HEK293 (cell line): ENCODE results near the gene SEC22A.

ENCODE experiments used
- CTCF ChIA-PET: fragments of 350-600 bp; formaldehyde crosslinking; extraction: SDS; loops from one replicate; lab custom pipeline; 2021; ENCODE audit warnings: antibody characterized with exemption; lab: Yijun Ruan, JAX
- POLR2A ChIA-PET: fragments of 300-600 bp; formaldehyde crosslinking; extraction: SDS; loops from one replicate; lab custom pipeline; 2020; ENCODE audit warnings: antibody characterized with exemption, inconsistent platforms; lab: Yijun Ruan, JAX
- H3K27ac ChIP-seq: fragments of 200-500 bp; sonication (Bioruptor generic); 2 replicates; pipeline ENCODE4 v1.5.1; 2014; ENCODE audit warnings: low read depth, low read length, control low read depth, inconsistent platforms; ENCODE audit errors: extremely low read depth
- H3K36me3 ChIP-seq, 2 experiments: fragments of 200-500 bp in 1 of 2; sonication (Bioruptor generic) in 1 of 2; 1 replicate in 1 of 2; 2 replicates in 1 of 2; pipeline ENCODE4 v1.5.1; 2014 to 2017; ENCODE audit warnings: inconsistent platforms in 2 of 2, low read length in 2 of 2; ENCODE audit not compliant: control insufficient read depth in 2 of 2, insufficient read depth in 1 of 2
- H3K4me1 ChIP-seq: fragments of 200-500 bp; sonication (Bioruptor generic); 2 replicates; pipeline ENCODE4 v1.5.1; 2014; ENCODE audit warnings: mild to moderate bottlenecking, low read length, inconsistent platforms; ENCODE audit not compliant: control insufficient read depth, insufficient read depth
- H3K4me3 ChIP-seq: 2 replicates; pipeline ENCODE4 v1.5.1; 2011; ENCODE audit warnings: low read depth, mild to moderate bottlenecking, control low read depth, low read length, moderate library complexity
- H3K9me3 ChIP-seq: fragments of 200-500 bp; sonication (Bioruptor generic); 2 replicates; pipeline ENCODE4 v1.5.1; 2014; ENCODE audit warnings: low read depth, low read length, inconsistent platforms; ENCODE audit not compliant: control insufficient read depth, insufficient read depth
- GFI1B ChIP-seq: fragments of 450-650 bp; formaldehyde crosslinking; IDR thresholded peaks from 2 replicates; pipeline ENCODE4 v1.5.1; 2016; ENCODE audit warnings: missing biosample characterization, missing genetic modification characterization
- HOXC10 ChIP-seq: sonication (generic); formaldehyde crosslinking; IDR thresholded peaks from 2 replicates; pipeline ENCODE4 v1.8.1; 2023; ENCODE audit warnings: mild to moderate bottlenecking, missing genetic modification reagents
- KLF10 ChIP-seq: fragments of 450-650 bp; IDR thresholded peaks from 2 replicates; pipeline ENCODE4 v1.5.1; 2018; ENCODE audit warnings: missing biosample characterization, mild to moderate bottlenecking, missing genetic modification characterization
- KLF9 ChIP-seq: fragments of 450-650 bp; formaldehyde crosslinking; IDR thresholded peaks from 2 replicates; pipeline ENCODE4 v1.5.1; 2016; ENCODE audit warnings: missing biosample characterization, missing genetic modification characterization, low read depth
- PRDM10 ChIP-seq: fragments of 450-650 bp; formaldehyde crosslinking; IDR thresholded peaks from 2 replicates; pipeline ENCODE4 v1.5.1; 2016; ENCODE audit warnings: missing biosample characterization, missing genetic modification characterization
- RBAK ChIP-seq: fragments of 450-650 bp; formaldehyde crosslinking; IDR thresholded peaks from 2 replicates; pipeline ENCODE4 v1.5.1; 2016; ENCODE audit warnings: missing biosample characterization, missing genetic modification characterization
- YY1 ChIP-seq: fragments of 450-650 bp; formaldehyde crosslinking; IDR thresholded peaks from 2 replicates; pipeline ENCODE4 v1.5.1; 2018; ENCODE audit warnings: missing biosample characterization, missing genetic modification characterization
- ZBTB17 ChIP-seq: fragments of 450-650 bp; formaldehyde crosslinking; IDR thresholded peaks from 2 replicates; pipeline ENCODE4 v1.5.1; 2016; ENCODE audit warnings: missing biosample characterization, missing genetic modification characterization
- ZBTB20 ChIP-seq: fragments of 450-650 bp; formaldehyde crosslinking; IDR thresholded peaks from 2 replicates; pipeline ENCODE4 v1.5.1; 2016; ENCODE audit warnings: missing biosample characterization, missing genetic modification characterization
- ZFP37 ChIP-seq: fragments of 450-650 bp; formaldehyde crosslinking; IDR thresholded peaks from 2 replicates; pipeline ENCODE4 v1.5.1; 2016; ENCODE audit warnings: missing biosample characterization, missing genetic modification characterization
- ZNF10 ChIP-seq: fragments of 450-650 bp; formaldehyde crosslinking; IDR thresholded peaks from 2 replicates; pipeline ENCODE4 v1.5.1; 2017; ENCODE audit warnings: missing biosample characterization, missing genetic modification characterization
- ZNF112 ChIP-seq: fragments of 450-650 bp; formaldehyde crosslinking; IDR thresholded peaks from 2 replicates; pipeline ENCODE4 v1.5.0; 2017; ENCODE audit warnings: missing biosample characterization, missing genetic modification characterization
- ZNF184 ChIP-seq: fragments of 450-650 bp; IDR thresholded peaks from 2 replicates; pipeline ENCODE4 v1.5.1; 2018; ENCODE audit warnings: missing biosample characterization, mild to moderate bottlenecking, missing genetic modification characterization
- ZNF391 ChIP-seq: fragments of 450-650 bp; formaldehyde crosslinking; IDR thresholded peaks from 2 replicates; pipeline ENCODE4 v1.5.1; 2016; ENCODE audit warnings: low read depth, missing biosample characterization, missing genetic modification characterization, borderline replicate concordance
- ZNF518A ChIP-seq: fragments of 450-650 bp; formaldehyde crosslinking; conservative IDR thresholded peaks from 2 replicates; pipeline ENCODE4 v1.5.1; 2016; ENCODE audit warnings: low read depth, missing biosample characterization, missing genetic modification characterization
- ZNF529 ChIP-seq: fragments of 450-650 bp; formaldehyde crosslinking; IDR thresholded peaks from 2 replicates; pipeline ENCODE4 v1.5.1; 2017; ENCODE audit warnings: missing genetic modification characterization, missing biosample characterization; ENCODE audit not compliant: insufficient replicate concordance
- ZNF624 ChIP-seq: fragments of 450-650 bp; formaldehyde crosslinking; IDR thresholded peaks from 2 replicates; pipeline ENCODE4 v1.5.1; 2017; ENCODE audit warnings: missing biosample characterization, missing genetic modification characterization
- ZNF645 ChIP-seq: fragments of 450-650 bp; formaldehyde crosslinking; IDR thresholded peaks from 2 replicates; pipeline ENCODE4; 2016; ENCODE audit warnings: missing biosample characterization, missing genetic modification characterization
- ZNF658 ChIP-seq: fragments of 450-650 bp; formaldehyde crosslinking; IDR thresholded peaks from 2 replicates; pipeline ENCODE4; 2016; ENCODE audit warnings: missing biosample characterization, missing genetic modification characterization
- ZNF664 ChIP-seq: fragments of 450-650 bp; formaldehyde crosslinking; IDR thresholded peaks from 2 replicates; pipeline ENCODE4 v1.5.1; 2016; ENCODE audit warnings: missing biosample characterization, missing genetic modification characterization
- ZNF670 ChIP-seq: fragments of 450-650 bp; formaldehyde crosslinking; IDR thresholded peaks from 2 replicates; pipeline ENCODE4 v1.5.1; 2016; ENCODE audit warnings: missing biosample characterization, missing genetic modification characterization, low read depth
- ZNF707 ChIP-seq: fragments of 450-650 bp; formaldehyde crosslinking; IDR thresholded peaks from 2 replicates; pipeline ENCODE4 v1.5.1; 2016; ENCODE audit warnings: missing biosample characterization, missing genetic modification characterization
- ZNF768 ChIP-seq: fragments of 450-650 bp; formaldehyde crosslinking; IDR thresholded peaks from 2 replicates; pipeline ENCODE4 v1.5.1; 2018; ENCODE audit warnings: missing biosample characterization, mild to moderate bottlenecking, missing genetic modification characterization
- ZSCAN23 ChIP-seq: fragments of 450-650 bp; formaldehyde crosslinking; IDR thresholded peaks from 2 replicates; pipeline ENCODE4 v1.5.1; 2016; ENCODE audit warnings: missing biosample characterization, missing genetic modification characterization
- ZSCAN5A ChIP-seq: fragments of 450-650 bp; formaldehyde crosslinking; IDR thresholded peaks from 2 replicates; pipeline ENCODE4 v1.5.1; 2016; ENCODE audit warnings: missing biosample characterization, missing genetic modification characterization
- ZXDB ChIP-seq: fragments of 450-650 bp; formaldehyde crosslinking; IDR thresholded peaks from 2 replicates; pipeline ENCODE4 v1.5.1; 2016; ENCODE audit warnings: missing biosample characterization, missing genetic modification characterization

The SEC22A gene

GRCh38 chr3:123154020-123154985, 47.4 kb upstream of the SEC22A start (continued):
- no peak for TF ChIP-seq PRDM10 (tag by site-specific recombination)
- no peak for TF ChIP-seq ZNF518A (tag by site-specific recombination)
- no peak for TF ChIP-seq ZBTB17 (tag by site-specific recombination)
- no peak for TF ChIP-seq ZBTB20 (tag by site-specific recombination)
- no peak for TF ChIP-seq ZNF664
- TF ChIP-seq ZNF184 (tag by site-specific recombination), result no peak
- no peak for TF ChIP-seq ZNF10 (tag by site-specific recombination)
- TF ChIP-seq, all 188 proteins: peak for 0

GRCh38 chr3:123155471-123156011, 46.2 kb upstream of the SEC22A start:
- H3K4me1 ChIP-seq, result no peaks in the 10 kb centered on the region
- no peaks in the 10 kb centered on the region for H3K9me3 ChIP-seq
- ChIA-PET POLR2A (no interaction called here), CTCF (no interaction called here)
- no peak overlapping the region for H3K4me3 ChIP-seq
- H3K27ac ChIP-seq, result no peak overlapping the region
- peaks cover 0 to 68% of the 10 kb centered on the region in 2 experiments; a peak in 2 of 3 replicates for H3K36me3 ChIP-seq
- TF ChIP-seq ZNF391 (tag by site-specific recombination) (no peak), ZXDB (tag by site-specific recombination) (no peak), ZFP37 (tag by site-specific recombination) (no peak), KLF9 (tag by site-specific recombination) (no peak), ZNF624 (tag by site-specific recombination) (no peak), YY1 (tag by site-specific recombination) (no peak), ZNF658 (tag by site-specific recombination) (no peak), ZSCAN5A (tag by site-specific recombination) (no peak), ZNF707 (tag by site-specific recombination) (no peak), ZNF529 (tag by site-specific recombination) (no peak), ZNF670 (no peak), GFI1B (tag by site-specific recombination) (no peak), ZNF112 (no peak), RBAK (tag by site-specific recombination) (no peak), HOXC10 (CRISPR knock-in tag) (no peak), ZSCAN23 (tag by site-specific recombination) (no peak), ZNF645 (tag by site-specific recombination) (no peak), KLF10 (no peak), ZNF768 (tag by site-specific recombination) (no peak)
